HG03025 (cell line): Measurements from ENCODE around the gene MYLK4.

Experiments used
- ATAC-seq: cut with Tn5 transposase; IDR thresholded peaks from one replicate; pipeline ENCODE4 v1.9.1; 2021; ENCODE audit warnings: mild to moderate bottlenecking, moderate library complexity; ENCODE audit not compliant: unreplicated experiment, low FRiP score

MYLK4 gene

GRCh38 chr6:2758980-2759379, 8.3 kb upstream of the MYLK4 start:
- no peak for ATAC-seq

GRCh38 chr6:2756687-2757224, 6.0 kb upstream of the MYLK4 start:
- no peak for ATAC-seq

DNA sequence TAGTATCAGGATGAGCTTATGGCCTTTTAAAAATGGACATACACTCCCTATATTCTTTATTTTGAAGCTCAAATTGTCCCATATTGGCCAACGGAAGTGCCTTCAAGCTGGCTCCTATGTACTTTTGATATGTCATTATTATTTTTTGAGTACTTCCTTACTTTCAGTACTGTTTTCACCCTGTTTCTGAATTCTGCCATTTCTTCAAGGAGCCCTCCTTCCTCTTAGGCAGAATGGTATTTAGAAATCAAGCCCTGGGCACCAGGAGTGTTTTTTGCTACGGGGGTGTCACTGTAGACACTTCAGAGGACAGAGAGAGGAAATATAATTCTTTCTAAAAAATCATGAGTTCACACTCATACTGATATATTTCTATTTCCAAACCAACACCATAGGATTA, 5.5 kb upstream of the MYLK4 start:
- no peak for ATAC-seq

DNA sequence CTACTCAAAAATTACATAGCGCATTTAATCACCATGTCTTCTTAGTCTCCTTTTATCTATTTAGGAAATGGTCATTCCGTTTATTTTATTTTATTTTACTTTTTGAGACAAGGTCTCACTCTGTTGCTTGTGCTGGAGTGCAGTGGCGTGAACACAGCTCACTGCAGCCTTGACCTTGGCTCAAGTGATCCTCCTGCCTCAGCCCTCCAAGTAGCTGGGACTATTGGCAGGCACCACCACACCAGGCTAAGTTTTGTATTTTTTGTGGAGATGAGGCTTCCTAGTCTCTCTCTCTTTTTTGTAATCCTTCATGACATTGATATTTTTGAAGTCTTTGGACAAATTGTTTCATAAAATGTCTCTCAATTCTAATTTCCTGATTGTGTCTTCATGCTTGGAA, 4.7 kb upstream of the MYLK4 start:
- ATAC-seq: no peak

DNA sequence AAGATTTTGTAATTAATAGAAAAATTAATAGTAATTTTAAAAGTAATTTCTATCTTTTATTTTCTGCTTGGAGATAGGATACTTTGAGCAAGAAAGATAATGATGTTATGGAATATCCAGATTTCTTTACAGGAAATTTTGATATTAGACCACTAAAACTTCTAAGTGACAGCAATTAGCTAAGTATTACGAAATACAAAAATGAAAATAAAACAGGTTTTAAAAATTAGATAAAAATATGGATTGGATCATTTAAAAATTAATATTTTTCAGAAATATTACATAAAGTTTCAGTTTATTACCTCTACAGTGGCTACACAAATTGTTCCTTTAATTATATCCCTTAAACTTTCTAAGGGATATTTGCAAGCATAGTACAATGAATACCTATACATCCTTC, 4.2 kb upstream of the MYLK4 start:
- no peak for ATAC-seq

GRCh38 chr6:2754393-2754792, 3.7 kb upstream of the MYLK4 start:
- ATAC-seq: no peak

GRCh38 chr6:2753743-2754142, 3.0 kb upstream of the MYLK4 start:
- no peak for ATAC-seq

GRCh38 chr6:2753110-2753489, 2.4 kb upstream of the MYLK4 start:
- no peak for ATAC-seq

DNA sequence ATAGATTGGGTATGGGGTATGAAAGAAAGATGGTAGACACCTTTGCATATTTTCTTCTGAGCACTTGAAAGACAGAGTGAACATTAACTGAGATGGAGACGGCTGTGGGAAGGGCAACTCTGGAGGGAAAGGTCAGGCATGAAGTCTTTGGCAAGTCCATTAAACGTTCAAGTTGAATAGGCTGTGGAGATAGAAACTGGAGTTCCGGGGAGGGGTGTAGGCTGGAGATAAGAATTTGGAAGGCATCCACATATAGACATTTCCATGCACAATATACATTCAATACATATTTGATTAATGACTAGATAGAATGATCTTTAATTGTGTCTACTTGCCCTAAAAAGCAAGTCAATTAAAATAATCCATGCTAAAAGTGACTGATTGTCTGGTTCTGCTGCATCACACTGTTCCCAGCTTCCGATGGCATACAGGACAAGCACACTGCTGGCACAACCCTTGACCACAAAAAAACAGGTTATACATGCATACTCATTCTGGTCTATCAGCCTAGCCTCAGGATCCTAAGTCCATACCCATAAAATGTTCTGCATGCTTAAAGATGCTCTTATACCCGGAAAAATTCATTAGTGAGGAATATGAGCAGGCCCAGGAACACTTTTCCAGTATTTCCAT, 1.9 kb upstream of the MYLK4 start:
- ATAC-seq: no peak

GRCh38 chr6:2751871-2752270, 1.1 kb upstream of the MYLK4 start:
- ATAC-seq: no peak

GRCh38 chr6:2749969-2750600, 637 bp downstream of the MYLK4 start:
- ATAC-seq: no peak

GRCh38 chr6:2748183-2748582, 2.5 kb downstream of the MYLK4 start:
- no peak for ATAC-seq

DNA sequence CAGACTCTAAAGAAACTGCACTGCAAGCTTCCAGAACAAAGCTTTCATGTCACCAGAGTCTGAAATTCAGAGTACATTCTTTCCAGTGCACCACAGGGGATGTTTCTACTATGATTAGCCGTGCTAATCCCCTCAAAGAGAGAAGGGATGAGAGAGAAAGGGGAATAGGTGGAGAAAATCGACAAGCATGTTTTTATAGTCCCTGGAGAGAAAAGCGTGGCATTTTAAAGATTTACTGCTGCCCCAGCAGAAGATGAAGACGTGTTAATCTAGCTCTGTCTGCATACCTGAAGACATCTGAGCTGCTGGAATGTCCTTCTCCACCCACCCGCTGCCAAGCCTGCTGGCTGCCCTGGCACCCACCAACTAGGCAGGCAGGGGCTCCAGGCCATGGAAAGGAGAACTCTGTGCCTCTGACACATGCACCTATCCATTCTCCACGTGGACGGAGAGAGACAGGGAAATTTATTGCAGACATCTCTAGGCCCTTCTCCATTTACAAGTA, 4.1 kb downstream of the MYLK4 start:
- ATAC-seq: no peak

- no peak for ATAC-seq
Observed at GRCh38 chr6:2745246-2745645, 5.5 kb downstream of the MYLK4 start.

- ATAC-seq: no peak
Observed at GRCh38 chr6:2744778-2745177, 5.9 kb downstream of the MYLK4 start.

DNA sequence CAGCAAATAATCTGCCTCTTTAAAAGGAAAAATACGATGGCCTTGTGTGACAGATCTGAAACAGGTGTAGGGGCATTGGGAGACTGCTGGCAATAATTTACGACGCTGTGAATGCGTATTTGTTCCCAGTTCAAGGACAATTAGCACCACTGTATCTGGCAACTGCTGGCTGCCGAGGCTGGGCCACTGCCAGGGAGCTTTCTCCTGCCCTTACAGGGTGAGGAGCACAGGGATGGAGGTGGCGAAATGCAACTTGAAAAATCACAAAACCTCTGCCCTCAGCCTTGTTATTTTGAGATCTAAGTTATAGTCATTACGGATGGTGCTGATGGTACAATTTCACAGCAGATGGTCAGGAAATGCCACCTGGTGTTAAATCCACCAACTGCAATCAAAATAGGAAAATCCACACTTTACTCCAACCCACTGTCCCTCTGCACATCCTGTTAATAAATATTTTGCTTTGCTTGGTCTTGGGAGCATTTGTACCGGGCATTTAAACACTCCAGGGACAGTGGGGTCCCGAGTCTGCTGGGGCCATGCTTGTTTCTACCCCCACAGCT, 6.4 kb downstream of the MYLK4 start:
- no peak for ATAC-seq

- ATAC-seq: no peak
Observed at GRCh38 chr6:2743280-2744208, 7.2 kb downstream of the MYLK4 start.

GRCh38 chr6:2741756-2742155, 9.0 kb downstream of the MYLK4 start:
- ATAC-seq: no peak

DNA sequence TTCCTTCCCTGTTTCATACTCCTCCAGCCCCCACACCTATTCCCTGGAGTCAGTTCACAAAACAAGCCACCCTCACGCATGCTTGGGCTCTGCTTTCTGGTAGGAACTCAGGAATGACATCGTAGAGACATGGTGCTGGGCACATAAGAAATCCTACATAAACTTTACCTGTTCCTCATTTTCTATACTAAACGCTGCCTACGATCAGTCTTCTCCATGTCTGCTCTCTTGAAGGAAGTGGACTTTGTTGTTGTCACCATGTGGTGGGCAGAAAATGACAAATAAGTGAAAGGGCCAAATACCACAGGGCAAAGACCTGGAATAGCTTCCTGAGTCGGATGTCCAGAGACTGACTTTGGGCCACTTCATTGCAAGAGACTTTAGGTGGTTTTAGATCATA, 10.1 kb downstream of the MYLK4 start:
- ATAC-seq: no peak

DNA sequence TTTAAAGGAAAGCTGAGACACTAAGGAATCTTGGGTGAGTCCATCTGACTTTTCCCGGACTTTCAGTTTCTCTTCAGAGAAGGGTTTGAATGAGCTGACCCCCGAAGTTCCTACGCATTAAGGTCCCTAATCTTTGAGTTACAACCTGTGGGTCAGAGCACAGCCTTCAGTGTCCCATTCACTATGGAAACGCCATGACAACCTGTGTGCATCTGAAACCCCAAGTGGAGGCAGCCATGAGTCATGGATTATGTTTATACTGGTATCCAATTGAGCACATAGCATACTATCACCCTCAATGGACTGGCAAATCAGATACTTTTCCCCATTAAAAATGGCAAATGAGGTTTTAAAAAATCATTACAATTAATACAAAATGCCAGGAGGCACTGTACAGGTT, 11.4 kb downstream of the MYLK4 start:
- no peak for ATAC-seq
